ENCODE results near the gene SFT2D1.

The SFT2D1 gene

DNA sequence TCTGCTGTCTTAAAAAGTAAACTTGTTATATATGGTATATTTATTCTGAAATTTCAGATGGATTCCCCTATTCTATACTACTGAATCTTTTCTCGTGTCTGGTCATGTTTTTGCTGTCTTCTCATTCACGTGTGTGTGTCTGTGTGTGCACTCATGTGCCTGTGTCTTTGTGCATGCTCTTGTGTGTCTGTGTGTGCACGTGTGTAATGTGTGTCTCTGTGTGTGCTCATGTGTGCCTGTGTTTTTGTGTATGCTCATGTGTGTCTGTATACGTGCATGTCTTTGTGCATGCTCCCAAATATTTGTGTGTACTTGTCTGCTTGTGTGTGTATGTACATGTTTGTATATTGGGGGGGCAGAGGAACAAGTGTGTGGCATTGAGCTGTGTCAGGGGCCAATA is 68.2 kb downstream of the SFT2D1 start:
- no peak for DNase-seq

DNA sequence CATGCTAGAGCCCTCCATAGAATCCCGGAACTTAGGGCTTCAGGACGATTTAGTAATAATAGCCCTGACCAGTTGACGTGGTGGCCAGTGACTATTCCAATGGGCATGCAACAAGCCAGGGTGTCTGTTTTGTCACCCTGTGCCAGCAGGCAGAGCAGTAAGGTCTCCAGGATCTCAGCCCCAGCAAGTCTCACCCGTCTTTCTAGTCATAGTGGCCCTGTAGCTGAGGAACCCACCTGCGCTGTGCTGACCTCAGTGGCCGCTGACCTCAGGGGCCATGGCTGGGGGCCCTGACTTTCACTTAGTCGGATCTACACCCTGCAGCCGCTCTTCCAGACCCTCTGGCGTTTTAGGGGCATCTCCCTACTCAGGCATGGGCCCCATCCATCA is 71.0 kb downstream of the SFT2D1 start:
- no peak for DNase-seq

DNA sequence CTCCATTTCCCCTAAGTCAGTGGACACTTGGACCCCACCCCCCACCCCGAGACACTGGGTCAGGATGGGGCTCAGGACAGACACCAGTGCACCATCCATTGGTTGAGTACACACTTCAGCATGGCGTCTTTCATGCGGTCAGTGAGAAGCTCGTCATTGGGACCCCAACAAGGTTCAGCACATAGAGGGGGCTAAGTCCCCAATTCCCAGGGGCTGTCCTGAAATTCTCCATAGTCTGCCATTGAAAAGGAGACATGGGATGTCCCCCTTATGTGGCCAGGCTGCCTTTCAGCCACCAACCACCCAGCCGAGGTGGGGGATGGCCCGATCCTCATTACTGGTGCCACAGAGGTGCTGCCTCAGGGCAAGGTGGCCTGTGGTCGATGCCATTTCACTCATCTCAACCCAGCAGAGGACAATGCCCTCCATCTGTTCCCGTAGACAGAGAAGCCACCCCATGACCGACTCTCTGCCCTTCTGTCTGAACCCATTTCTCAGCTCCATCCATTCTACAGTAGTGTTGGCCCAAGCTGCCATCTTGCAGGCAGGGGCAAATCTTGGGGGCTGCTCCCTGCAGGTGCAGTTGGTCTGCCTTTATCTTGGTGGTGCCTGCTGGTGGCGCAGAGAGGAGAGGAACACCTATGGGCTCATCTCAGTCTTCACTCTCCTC is 71.5 kb downstream of the SFT2D1 start:
- DNase-seq, result no peak

Measured in stimulated activated CD4-positive, alpha-beta T cell treated with anti-CD3 and anti-CD28 coated beads, Interleukin-1b, Interleukin-23, amount 100 ng/mL, for 48 hours (primary cell).